Loucy (cell line): ENCODE measurements around the gene PNMT.

Source experiments
- H2AFZ ChIP-seq: fragments of 200-600 bp; sonication (generic); 2 replicates; pipeline ENCODE4 v1.6.0; 2016; ENCODE audit warnings: antibody characterized with exemption, mild to moderate bottlenecking, low read length, moderate library complexity
- H3F3A ChIP-seq: fragments of 200-600 bp; 2 replicates; pipeline ENCODE4 v1.6.0; 2016; ENCODE audit warnings: antibody characterized with exemption, low read depth, mild to moderate bottlenecking
- H3K27me3 ChIP-seq: fragments of 200-600 bp; sonication (generic); 2 replicates; pipeline ENCODE4 v1.6.1; 2014; ENCODE audit warnings: low read length, mild to moderate bottlenecking; ENCODE audit not compliant: insufficient read depth, poor library complexity, severe bottlenecking
- H3K36me3 ChIP-seq: fragments of 200-600 bp; sonication (generic); 2 replicates; pipeline ENCODE4 v1.6.1; 2016; ENCODE audit warnings: low read length; ENCODE audit not compliant: insufficient read depth
- H3K4me1 ChIP-seq: fragments of 200-600 bp; sonication (generic); 2 replicates; pipeline ENCODE4 v1.5.1; 2014; ENCODE audit warnings: low read length, mild to moderate bottlenecking; ENCODE audit not compliant: insufficient read depth, poor library complexity, severe bottlenecking
- H3K4me2 ChIP-seq: fragments of 200-600 bp; sonication (generic); 2 replicates; pipeline ENCODE4 v1.6.0; 2014; ENCODE audit warnings: antibody characterized with exemption, low read length, low read depth, mild to moderate bottlenecking; ENCODE audit not compliant: poor library complexity, severe bottlenecking
- H3K4me3 ChIP-seq: fragments of 200-600 bp; sonication (generic); 2 replicates; pipeline ENCODE4 v1.5.1; 2014; ENCODE audit warnings: low read length, mild to moderate bottlenecking, mixed read lengths; ENCODE audit not compliant: poor library complexity, severe bottlenecking
- H3K79me2 ChIP-seq: fragments of 200-600 bp; sonication (generic); 2 replicates; pipeline ENCODE4 v1.6.1; 2014; ENCODE audit warnings: low read length; ENCODE audit not compliant: insufficient read depth
- H3K9ac ChIP-seq: fragments of 200-600 bp; sonication (generic); 2 replicates; pipeline ENCODE4 v1.6.0; 2014; ENCODE audit warnings: mild to moderate bottlenecking, low read depth, low read length, moderate library complexity; ENCODE audit not compliant: poor library complexity, severe bottlenecking
- H3K9me2 ChIP-seq: fragments of 200-600 bp; sonication (generic); replicated peaks from 2 replicates; pipeline ENCODE4 v1.6.1; 2016; ENCODE audit warnings: low read depth, low read length, mixed read lengths
- H3K9me3 ChIP-seq: fragments of 200-600 bp; sonication (generic); 2 replicates; pipeline ENCODE4 v1.6.1; 2014; ENCODE audit warnings: mild to moderate bottlenecking, antibody characterized with exemption, low read length, low read depth; ENCODE audit not compliant: insufficient read depth
- H4K20me1 ChIP-seq: fragments of 200-600 bp; sonication (generic); 2 replicates; pipeline ENCODE4 v1.6.0; 2014; ENCODE audit warnings: antibody characterized with exemption, low read length, mild to moderate bottlenecking; ENCODE audit not compliant: insufficient read depth, poor library complexity, severe bottlenecking
- EZH2phosphoT487 ChIP-seq: fragments of 200-600 bp; IDR thresholded peaks from 2 replicates; pipeline ENCODE4 v1.6.1; 2018; ENCODE audit warnings: antibody characterized with exemption, mild to moderate bottlenecking, moderate library complexity, borderline replicate concordance
- TF ChIP-seq, protein P1 (sequence below): fragments of 200-600 bp; sonication (generic); conservative IDR thresholded peaks from 2 replicates; pipeline ENCODE4 v1.5.1; 2014; ENCODE audit warnings: mild to moderate bottlenecking, antibody characterized with exemption, low read length

The PNMT gene

GRCh38 chr17:39640591-39641031 is 27.6 kb upstream of the PNMT start:
- peaks cover 30% of the 10 kb centered on the region for H4K20me1 ChIP-seq
- H2AFZ ChIP-seq = no peak overlapping the region
- H3K79me2 ChIP-seq = peaks cover 84% of the 10 kb centered on the region
- H3K4me3 ChIP-seq = no peak overlapping the region
- no peaks in the 10 kb centered on the region for H3F3A ChIP-seq
- peak overlapping the region; percentile 85 for H3K9ac ChIP-seq
- peak overlapping the region; percentile 95 for H3K4me2 ChIP-seq
- H3K9me2 ChIP-seq = no peaks in the 10 kb centered on the region
- H3K9me3 ChIP-seq = no peaks in the 10 kb centered on the region
- no peaks in the 10 kb centered on the region for H3K27me3 ChIP-seq
- TF ChIP-seq, protein P1, sequence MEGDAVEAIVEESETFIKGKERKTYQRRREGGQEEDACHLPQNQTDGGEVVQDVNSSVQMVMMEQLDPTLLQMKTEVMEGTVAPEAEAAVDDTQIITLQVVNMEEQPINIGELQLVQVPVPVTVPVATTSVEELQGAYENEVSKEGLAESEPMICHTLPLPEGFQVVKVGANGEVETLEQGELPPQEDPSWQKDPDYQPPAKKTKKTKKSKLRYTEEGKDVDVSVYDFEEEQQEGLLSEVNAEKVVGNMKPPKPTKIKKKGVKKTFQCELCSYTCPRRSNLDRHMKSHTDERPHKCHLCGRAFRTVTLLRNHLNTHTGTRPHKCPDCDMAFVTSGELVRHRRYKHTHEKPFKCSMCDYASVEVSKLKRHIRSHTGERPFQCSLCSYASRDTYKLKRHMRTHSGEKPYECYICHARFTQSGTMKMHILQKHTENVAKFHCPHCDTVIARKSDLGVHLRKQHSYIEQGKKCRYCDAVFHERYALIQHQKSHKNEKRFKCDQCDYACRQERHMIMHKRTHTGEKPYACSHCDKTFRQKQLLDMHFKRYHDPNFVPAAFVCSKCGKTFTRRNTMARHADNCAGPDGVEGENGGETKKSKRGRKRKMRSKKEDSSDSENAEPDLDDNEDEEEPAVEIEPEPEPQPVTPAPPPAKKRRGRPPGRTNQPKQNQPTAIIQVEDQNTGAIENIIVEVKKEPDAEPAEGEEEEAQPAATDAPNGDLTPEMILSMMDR = no peak
- no peak for TF ChIP-seq EZH2phosphoT487
- no peaks in the 10 kb centered on the region for H3K36me3 ChIP-seq
- H3K4me1 ChIP-seq = peaks cover 62% of the 10 kb centered on the region

DNA sequence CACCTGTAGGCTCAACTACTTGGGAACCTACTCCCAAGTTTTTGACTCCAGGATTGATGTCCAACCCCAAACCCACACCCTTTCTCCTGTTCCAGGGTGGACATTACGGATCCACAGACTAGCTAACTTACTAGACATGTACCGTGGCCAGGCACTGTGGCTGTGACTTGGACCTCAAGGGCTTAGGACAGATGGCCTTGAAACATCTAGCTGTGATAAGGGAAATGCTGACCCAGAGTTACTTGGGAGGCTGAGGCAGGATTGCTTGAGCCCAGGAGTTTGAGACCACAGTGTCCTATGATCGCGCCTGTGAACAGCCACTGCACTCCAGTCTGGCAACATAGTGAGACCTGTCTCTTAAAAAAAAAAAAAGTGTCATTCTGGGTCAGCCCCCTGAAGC is 27.2 kb upstream of the PNMT start:
- Histone ChIP-seq H3F3A (no peaks in the 10 kb centered on the region), H3K9ac (peak overlapping the region; percentile 45), H3K4me1 (peaks cover 57% of the 10 kb centered on the region), H3K36me3 (no peaks in the 10 kb centered on the region), H3K9me3 (no peaks in the 10 kb centered on the region), H3K4me2 (peak overlapping the region; percentile 95), H3K9me2 (no peaks in the 10 kb centered on the region), H3K79me2 (peaks cover 85% of the 10 kb centered on the region), H3K4me3 (no peak overlapping the region), H4K20me1 (peaks cover 30% of the 10 kb centered on the region), H2AFZ (no peak overlapping the region), H3K27me3 (no peaks in the 10 kb centered on the region)
- TF ChIP-seq, protein P1 = no peak
- no peak for TF ChIP-seq EZH2phosphoT487

DNA sequence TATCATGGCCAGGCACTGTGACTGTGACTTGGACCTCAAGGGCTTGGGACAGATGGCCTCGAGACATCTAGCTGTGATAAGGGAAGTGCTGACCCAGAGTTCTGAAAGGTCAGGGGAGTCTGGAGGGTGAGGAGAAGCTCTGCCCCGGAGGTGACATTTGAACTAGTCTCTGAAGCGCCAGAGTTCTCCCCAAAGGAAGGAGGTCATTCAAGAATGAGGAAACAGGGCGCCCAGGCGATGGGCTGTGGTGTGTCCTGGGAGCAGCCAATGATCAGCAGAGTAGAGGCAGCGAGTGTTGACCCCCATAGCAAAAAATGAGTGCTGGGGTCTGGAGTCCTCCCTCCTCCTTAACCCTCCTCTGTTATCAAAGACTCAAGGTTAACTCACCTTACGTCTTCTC is 26.4 kb upstream of the PNMT start:
- no peak overlapping the region for H2AFZ ChIP-seq
- TF ChIP-seq EZH2phosphoT487 = no peak
- TF ChIP-seq, protein P1 = no peak
- H3K79me2 ChIP-seq = peaks cover 91% of the 10 kb centered on the region
- peak overlapping the region; percentile 95 for H3K4me2 ChIP-seq
- no peak overlapping the region for H3K4me3 ChIP-seq
- peaks cover 50% of the 10 kb centered on the region for H3K4me1 ChIP-seq
- H3K36me3 ChIP-seq = no peaks in the 10 kb centered on the region
- no peaks in the 10 kb centered on the region for H3K9me3 ChIP-seq
- H3K9me2 ChIP-seq = no peaks in the 10 kb centered on the region
- no peak overlapping the region for H3K9ac ChIP-seq
- no peaks in the 10 kb centered on the region for H3K27me3 ChIP-seq
- no peaks in the 10 kb centered on the region for H3F3A ChIP-seq
- H4K20me1 ChIP-seq = peaks cover 30% of the 10 kb centered on the region
